ENCODE data around the gene ZSWIM3. TPM values are rescaled to one million over a fixed set of nuclear protein-coding genes. Genes with fewer than 3 reads are reported as not detected.

ZSWIM3 gene
- total and polyA plus RNA-seq, 7 donors, result 1.7 to 3.5 (median 2.9) TPM

GRCh38 chr20:45819466-45819865, 37.9 kb upstream of the ZSWIM3 start:
- H3K9me3 ChIP-seq, result no peaks in the 10 kb centered on the region
- 96 to 98% methylated on average over 4 of the region's 4 CpGs for WGBS, 2 donors
- no peak for TF ChIP-seq CTCF (IDR thresholded peaks at IDR 0.05)
- no peak for TF ChIP-seq EP300 (IDR thresholded peaks at IDR 0.05)
- no peak for TF ChIP-seq POLR2AphosphoS5 (IDR thresholded peaks at IDR 0.05)
- TF ChIP-seq POLR2A (IDR thresholded peaks at IDR 0.05), result no peak
- H3K27ac ChIP-seq, result no peak overlapping the region
- H3K27me3 ChIP-seq, result peaks cover 0 to 12% (median 0%) of the 10 kb centered on the region in 3 donors
- no peak overlapping the region for H3K4me3 ChIP-seq
- no peak for DNase-seq
- peaks cover 0 to 32% (median 24%) of the 10 kb centered on the region in 4 donors for H3K4me1 ChIP-seq
- intact Hi-C loops (cut with DNase I), result loop anchor here (10.0 kb wide), 1 partner anchor 115 kb away; the partner anchor contains the start of gene PCIF1
- H3K36me3 ChIP-seq, result no peaks in the 10 kb centered on the region

- 14 to 68% methylated on average over 2 of the region's 2 CpGs for WGBS, 2 donors
- no peaks in the 10 kb centered on the region for H3K9me3 ChIP-seq
- DNase-seq, result no peak
- TF ChIP-seq POLR2A (IDR thresholded peaks at IDR 0.05), result no peak
- no peak for TF ChIP-seq POLR2AphosphoS5 (IDR thresholded peaks at IDR 0.05)
- TF ChIP-seq CTCF (IDR thresholded peaks at IDR 0.05), result no peak
- no peak for TF ChIP-seq EP300 (IDR thresholded peaks at IDR 0.05)
- intact Hi-C loops (cut with DNase I), result no loop called here
- peaks cover 0 to 12% (median 0%) of the 10 kb centered on the region in 3 donors for H3K27me3 ChIP-seq
- peaks cover 0 to 45% (median 37%) of the 10 kb centered on the region in 4 donors for H3K4me1 ChIP-seq
- no peak overlapping the region for H3K27ac ChIP-seq
- no peak overlapping the region for H3K4me3 ChIP-seq
- no peaks in the 10 kb centered on the region for H3K36me3 ChIP-seq
These were observed 35.5 kb upstream of the ZSWIM3 start for GRCh38 chr20:45821947-45822346.

GRCh38 chr20:45822857-45823256, 34.6 kb upstream of the ZSWIM3 start:
- H3K27ac ChIP-seq, result no peak overlapping the region
- no peaks in the 10 kb centered on the region for H3K36me3 ChIP-seq
- no peaks in the 10 kb centered on the region for H3K9me3 ChIP-seq
- peaks cover 0 to 40% (median 33%) of the 10 kb centered on the region in 4 donors for H3K4me1 ChIP-seq
- peak overlapping the region in 1 of 4 donors; percentile 17 for H3K4me3 ChIP-seq
- H3K27me3 ChIP-seq, result peaks cover 0 to 12% (median 0%) of the 10 kb centered on the region in 3 donors
- WGBS, 2 donors, result 2 to 11% methylated on average over 24 of the region's 24 CpGs
- intact Hi-C loops (cut with DNase I), result no loop called here
- no peak for TF ChIP-seq EP300 (IDR thresholded peaks at IDR 0.05)
- no peak for TF ChIP-seq CTCF (IDR thresholded peaks at IDR 0.05)
- no peak for TF ChIP-seq POLR2AphosphoS5 (IDR thresholded peaks at IDR 0.05)
- TF ChIP-seq POLR2A (IDR thresholded peaks at IDR 0.05), result no peak
- no peak for DNase-seq

GRCh38 chr20:45823949-45824835, 33.2 kb upstream of the ZSWIM3 start:
- peak; percentile 80 for DNase-seq

More at GRCh38 chr20:45823949-45824835, 33.2 kb upstream of the ZSWIM3 start:
- intact Hi-C loops (cut with DNase I), result no loop called here
- Histone ChIP-seq H3K4me1 (peaks cover 0 to 38% (median 31%) of the 10 kb centered on the region in 4 donors), H3K27ac (no peak overlapping the region), H3K36me3 (no peaks in the 10 kb centered on the region), H3K27me3 (peaks cover 0 to 12% (median 0%) of the 10 kb centered on the region in 3 donors), H3K9me3 (no peaks in the 10 kb centered on the region), H3K4me3 (peak overlapping the region in 3 of 4 donors; percentile 22 to 37 (median 32))
- WGBS, 2 donors, result 16 to 17% methylated on average over 57 of the region's 57 CpGs
- TF ChIP-seq EP300 (IDR thresholded peaks at IDR 0.05), result no peak
- TF ChIP-seq POLR2AphosphoS5 (IDR thresholded peaks at IDR 0.05), result no peak
- no peak for TF ChIP-seq POLR2A (IDR thresholded peaks at IDR 0.05)
- peak; percentile 37 to 57 (median 38) for TF ChIP-seq CTCF (IDR thresholded peaks at IDR 0.05)
